Glutamatergic neuron (in vitro differentiated cells): ENCODE measurements around the gene ETV3L. TPM values are rescaled to one million over a fixed set of nuclear protein-coding genes. Genes with fewer than 3 reads are reported as not detected.

Experiments
- DNase-seq: peaks from one replicate; pipeline ENCODE4 v3.0.0; 2022
- H3K27ac Mint-ChIP-seq: one replicate; pipeline ENCODE4 v1.8.0; 2020; ENCODE audit warnings: mild to moderate bottlenecking, mixed read lengths, inconsistent platforms; ENCODE audit not compliant: unreplicated experiment
- H3K27me3 Mint-ChIP-seq: one replicate; pipeline ENCODE4 v1.8.0; 2020; ENCODE audit warnings: mild to moderate bottlenecking, moderate library complexity, mixed read lengths, inconsistent platforms; ENCODE audit not compliant: unreplicated experiment
- H3K36me3 Mint-ChIP-seq: one replicate; pipeline ENCODE4 v1.8.0; 2020; ENCODE audit warnings: mild to moderate bottlenecking, mixed read lengths, inconsistent platforms; ENCODE audit not compliant: unreplicated experiment
- H3K4me1 Mint-ChIP-seq: one replicate; pipeline ENCODE4 v1.8.0; 2020; ENCODE audit warnings: mild to moderate bottlenecking, low read depth, mixed read lengths, inconsistent platforms; ENCODE audit not compliant: unreplicated experiment
- H3K4me3 Mint-ChIP-seq: one replicate; pipeline ENCODE4 v1.8.0; 2020; ENCODE audit warnings: mild to moderate bottlenecking, mixed read lengths, inconsistent platforms; ENCODE audit not compliant: unreplicated experiment
- H3K9me3 Mint-ChIP-seq: one replicate; pipeline ENCODE4 v1.8.0; 2020; ENCODE audit warnings: mild to moderate bottlenecking, moderate library complexity, mixed read lengths, inconsistent platforms; ENCODE audit not compliant: unreplicated experiment
- total RNA-seq: library from RNA; stranded (reverse); fragmentation: NEBNext Ultra II Directional; extraction: Animal tissue kit (Norgen Biotek cat#: 25700); gene quantifications from one replicate; pipeline ENCODE4 v1.2.1, GENCODE V29; 2021; ENCODE audit not compliant: unreplicated experiment
- TF ChIP-seq, protein P1 (sequence below): fragments of 200-600 bp; sonication (generic); IDR thresholded peaks from one replicate; pipeline ENCODE4 v1.5.0; 2021; ENCODE audit not compliant: partially characterized antibody, unreplicated experiment

Gene ETV3L
- total RNA-seq, 1 donor from 2014 or later: not detected

- Mint-ChIP-seq H3K4me3 (no peak overlapping the region), H3K36me3 (no peaks in the 10 kb centered on the region), H3K4me1 (peaks cover 10% of the 10 kb centered on the region), H3K9me3 (no peaks in the 10 kb centered on the region), H3K27ac (no peak overlapping the region), H3K27me3 (peaks cover 5% of the 10 kb centered on the region)
- no peak for DNase-seq
- TF ChIP-seq, protein P1, sequence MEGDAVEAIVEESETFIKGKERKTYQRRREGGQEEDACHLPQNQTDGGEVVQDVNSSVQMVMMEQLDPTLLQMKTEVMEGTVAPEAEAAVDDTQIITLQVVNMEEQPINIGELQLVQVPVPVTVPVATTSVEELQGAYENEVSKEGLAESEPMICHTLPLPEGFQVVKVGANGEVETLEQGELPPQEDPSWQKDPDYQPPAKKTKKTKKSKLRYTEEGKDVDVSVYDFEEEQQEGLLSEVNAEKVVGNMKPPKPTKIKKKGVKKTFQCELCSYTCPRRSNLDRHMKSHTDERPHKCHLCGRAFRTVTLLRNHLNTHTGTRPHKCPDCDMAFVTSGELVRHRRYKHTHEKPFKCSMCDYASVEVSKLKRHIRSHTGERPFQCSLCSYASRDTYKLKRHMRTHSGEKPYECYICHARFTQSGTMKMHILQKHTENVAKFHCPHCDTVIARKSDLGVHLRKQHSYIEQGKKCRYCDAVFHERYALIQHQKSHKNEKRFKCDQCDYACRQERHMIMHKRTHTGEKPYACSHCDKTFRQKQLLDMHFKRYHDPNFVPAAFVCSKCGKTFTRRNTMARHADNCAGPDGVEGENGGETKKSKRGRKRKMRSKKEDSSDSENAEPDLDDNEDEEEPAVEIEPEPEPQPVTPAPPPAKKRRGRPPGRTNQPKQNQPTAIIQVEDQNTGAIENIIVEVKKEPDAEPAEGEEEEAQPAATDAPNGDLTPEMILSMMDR: no peak
Measured at GRCh38 chr1:157090771-157091170, 8.8 kb downstream of the ETV3L start.

DNA sequence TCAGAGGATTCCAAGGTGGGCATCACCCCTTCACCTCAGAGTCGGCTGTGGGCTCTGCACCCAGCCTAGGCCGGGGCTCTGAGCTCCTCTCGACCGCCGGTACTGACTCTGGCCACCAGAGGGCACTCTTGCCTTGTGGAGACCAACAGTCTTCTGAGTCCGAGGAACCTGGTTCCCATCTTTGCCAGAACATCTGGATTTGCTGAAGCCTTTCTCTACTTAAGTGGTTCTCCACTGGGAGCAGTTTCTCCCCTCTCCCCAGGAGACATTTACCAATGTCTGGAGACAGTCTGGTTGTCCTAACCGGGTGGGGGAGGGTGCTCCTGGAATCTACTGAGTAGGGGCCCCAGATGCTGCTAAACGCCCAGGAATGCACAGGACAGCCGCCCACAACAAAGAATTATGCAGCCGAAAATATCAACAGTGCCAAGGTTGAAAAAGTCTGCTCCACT lies 9.4 kb downstream of the ETV3L start:
- H3K36me3 Mint-ChIP-seq: no peaks in the 10 kb centered on the region

DNA sequence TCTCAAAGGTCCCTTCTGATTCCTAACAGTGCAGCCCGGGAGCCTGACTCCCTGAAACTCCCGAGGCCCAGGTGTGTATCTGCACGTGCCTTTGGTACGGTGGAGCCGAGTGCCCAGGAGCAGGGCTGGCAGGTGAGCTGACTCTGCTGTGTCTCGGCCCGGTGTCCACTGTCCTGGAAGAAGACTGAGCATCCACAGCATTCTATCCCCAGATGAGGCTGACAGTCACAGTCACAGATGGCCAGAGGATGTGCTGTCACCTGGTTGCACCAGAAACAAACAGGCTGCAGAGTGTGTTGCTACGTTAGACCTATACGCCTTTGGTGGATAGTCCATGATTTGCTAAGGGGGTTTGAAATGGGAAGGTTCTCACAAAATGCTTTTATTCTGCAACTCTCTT lies 9.8 kb downstream of the ETV3L start:
- Mint-ChIP-seq H3K27ac (no peak overlapping the region), H3K9me3 (no peaks in the 10 kb centered on the region), H3K27me3 (peaks cover 5% of the 10 kb centered on the region), H3K4me3 (peak overlapping the region; percentile 15), H3K4me1 (peaks cover 10% of the 10 kb centered on the region), H3K36me3 (no peaks in the 10 kb centered on the region)
- TF ChIP-seq, protein P1: no peak
- DNase-seq: no peak

More for the DNA sequence above, 9.4 kb downstream of the ETV3L start:
- TF ChIP-seq, protein P1: peak; percentile 97
- H3K27ac Mint-ChIP-seq: no peak overlapping the region
- H3K27me3 Mint-ChIP-seq: peaks cover 5% of the 10 kb centered on the region
- H3K4me1 Mint-ChIP-seq: peaks cover 10% of the 10 kb centered on the region
- peak overlapping the region; percentile 15 for H3K4me3 Mint-ChIP-seq
- peak; percentile 95 for DNase-seq
- no peaks in the 10 kb centered on the region for H3K9me3 Mint-ChIP-seq

DNA sequence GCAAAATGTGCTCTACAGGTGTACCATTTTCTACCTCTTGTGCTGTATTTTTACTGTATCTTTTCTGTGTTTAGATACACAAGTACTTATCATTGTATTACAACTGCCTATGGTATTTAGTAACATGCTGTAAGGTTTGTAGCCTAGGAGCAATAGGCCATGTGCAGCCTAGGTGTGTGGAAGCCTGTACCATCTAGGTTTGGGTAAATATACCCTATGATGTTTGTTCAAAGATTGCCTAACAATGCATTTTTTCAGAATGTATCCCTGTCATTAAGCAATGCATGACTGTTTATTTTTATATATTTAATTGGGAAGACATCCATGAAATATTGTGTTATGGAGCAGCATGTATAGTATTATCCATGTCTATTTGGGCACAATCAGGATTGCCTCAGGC lies 11.0 kb downstream of the ETV3L start:
- no peak for DNase-seq
- H3K27ac Mint-ChIP-seq: no peak overlapping the region
- no peaks in the 10 kb centered on the region for H3K9me3 Mint-ChIP-seq
- TF ChIP-seq, protein P1: no peak
- peaks cover 10% of the 10 kb centered on the region for H3K4me1 Mint-ChIP-seq
- no peak overlapping the region for H3K4me3 Mint-ChIP-seq
- no peaks in the 10 kb centered on the region for H3K36me3 Mint-ChIP-seq
- peaks cover 5% of the 10 kb centered on the region for H3K27me3 Mint-ChIP-seq

DNA sequence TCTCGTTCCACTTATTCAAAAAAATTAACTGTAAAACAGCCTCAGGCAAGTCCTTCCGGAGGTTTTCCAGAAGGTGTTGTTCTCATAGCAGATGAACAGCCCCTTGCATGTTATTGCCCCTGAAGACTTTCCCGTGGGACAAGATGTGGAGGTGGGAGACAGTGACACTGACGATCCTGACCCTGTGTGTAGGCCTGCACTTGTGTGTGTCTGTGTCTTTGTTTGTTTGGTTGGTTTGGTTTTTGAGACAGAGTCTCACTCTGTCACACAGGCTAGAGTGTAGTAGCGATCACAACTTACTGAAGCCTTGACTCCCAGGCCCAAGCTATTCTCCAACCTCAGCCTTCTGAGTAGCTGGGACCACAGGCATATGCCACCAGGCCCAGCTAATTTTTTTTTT lies 12.6 kb downstream of the ETV3L start:
- no peak overlapping the region for H3K27ac Mint-ChIP-seq
- peaks cover 10% of the 10 kb centered on the region for H3K4me1 Mint-ChIP-seq
- TF ChIP-seq, protein P1: no peak
- no peaks in the 10 kb centered on the region for H3K36me3 Mint-ChIP-seq
- H3K4me3 Mint-ChIP-seq: no peak overlapping the region
- peaks cover 5% of the 10 kb centered on the region for H3K27me3 Mint-ChIP-seq
- H3K9me3 Mint-ChIP-seq: no peaks in the 10 kb centered on the region
- no peak for DNase-seq
